GM19372 (cell line): Measurements from ENCODE around the gene MT1F.
"Not testable (repeated sequence)": the region's sequence is repeated elsewhere in the genome, so short reads cannot be mapped to it uniquely, and the experiment has no call there.

Experiments
- ATAC-seq: cut with Tn5 transposase; IDR thresholded peaks from one replicate; pipeline ENCODE4 v1.9.1; 2021; ENCODE audit warnings: mild to moderate bottlenecking, low read depth, moderate library complexity; ENCODE audit not compliant: unreplicated experiment

MT1F gene

GRCh38 chr16:56657555-56658326 lies at the start of gene MT1F:
Gene MT1F, plus strand, starts transcription at chr16:56657959. Its CDS starts 100 bp downstream, at chr16:56658059.
- ATAC-seq = no peak

DNA sequence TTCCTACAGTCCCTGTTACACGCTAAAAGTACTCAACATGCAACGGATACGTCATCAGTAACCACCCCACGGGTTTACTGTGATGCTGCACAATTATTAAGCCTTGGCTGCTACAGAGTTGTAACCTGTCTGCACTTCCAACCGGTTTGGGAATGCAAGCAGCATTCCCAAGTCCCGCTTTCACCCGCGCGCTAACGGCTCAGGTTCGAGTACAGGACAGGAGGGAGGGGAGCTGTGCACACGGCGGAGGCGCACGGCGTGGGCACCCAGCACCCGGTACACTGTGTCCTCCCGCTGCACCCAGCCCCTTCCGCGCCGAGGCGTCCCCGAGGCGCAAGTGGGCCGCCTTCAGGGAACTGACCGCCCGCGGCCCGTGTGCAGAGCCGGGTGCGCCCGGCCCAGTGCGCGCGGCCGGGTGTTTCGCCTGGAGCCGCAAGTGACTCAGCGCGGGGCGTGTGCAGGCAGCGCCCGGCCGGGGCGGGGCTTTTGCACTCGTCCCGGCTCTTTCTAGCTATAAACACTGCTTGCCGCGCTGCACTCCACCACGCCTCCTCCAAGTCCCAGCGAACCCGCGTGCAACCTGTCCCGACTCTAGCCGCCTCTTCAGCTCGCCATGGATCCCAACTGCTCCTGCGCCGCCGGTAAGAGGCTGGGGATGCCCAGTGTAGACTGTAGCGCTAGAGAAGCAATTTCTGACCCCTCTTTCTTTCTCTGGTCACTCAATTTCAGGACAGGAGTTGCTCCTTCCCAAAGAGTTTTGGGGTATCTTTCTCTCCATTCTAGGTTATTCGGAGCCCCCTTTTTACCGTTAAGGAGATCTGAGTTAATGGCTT lies 49.5 kb upstream of the MT1F start, which contains the start of gene MT2A:
Gene MT2A (plus strand): TSS at position 542 of the 833 bp plus-strand sequence. CDS start 72 bp downstream, at position 614.
- ATAC-seq = peak; percentile 82

DNA sequence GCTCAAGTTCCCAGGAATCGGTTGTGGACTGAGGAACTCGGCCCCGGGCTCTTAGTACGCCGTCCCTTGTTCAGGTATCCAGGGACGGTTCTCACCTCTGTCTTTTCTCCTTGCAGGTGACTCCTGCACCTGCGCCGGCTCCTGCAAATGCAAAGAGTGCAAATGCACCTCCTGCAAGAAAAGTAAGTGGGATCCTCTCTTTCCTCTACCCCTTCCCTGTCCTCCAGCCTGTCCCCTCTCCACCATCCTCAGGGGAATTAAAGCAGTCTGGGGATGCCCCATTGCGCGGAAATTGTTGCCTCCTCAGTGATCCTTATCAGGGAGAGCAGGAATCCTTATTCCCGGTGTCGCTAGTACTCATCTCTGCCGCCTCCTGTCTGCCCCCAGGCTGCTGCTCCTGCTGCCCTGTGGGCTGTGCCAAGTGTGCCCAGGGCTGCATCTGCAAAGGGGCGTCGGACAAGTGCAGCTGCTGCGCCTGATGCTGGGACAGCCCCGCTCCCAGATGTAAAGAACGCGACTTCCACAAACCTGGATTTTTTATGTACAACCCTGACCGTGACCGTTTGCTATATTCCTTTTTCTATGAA lies 48.8 kb upstream of the MT1F start:
- ATAC-seq = no peak

GRCh38 chr16:56609463-56609921 lies 48.3 kb upstream of the MT1F start:
- peak; percentile 39 for ATAC-seq

- ATAC-seq = no peak
Measured at GRCh38 chr16:56610017-56610608, 47.6 kb upstream of the MT1F start.

DNA sequence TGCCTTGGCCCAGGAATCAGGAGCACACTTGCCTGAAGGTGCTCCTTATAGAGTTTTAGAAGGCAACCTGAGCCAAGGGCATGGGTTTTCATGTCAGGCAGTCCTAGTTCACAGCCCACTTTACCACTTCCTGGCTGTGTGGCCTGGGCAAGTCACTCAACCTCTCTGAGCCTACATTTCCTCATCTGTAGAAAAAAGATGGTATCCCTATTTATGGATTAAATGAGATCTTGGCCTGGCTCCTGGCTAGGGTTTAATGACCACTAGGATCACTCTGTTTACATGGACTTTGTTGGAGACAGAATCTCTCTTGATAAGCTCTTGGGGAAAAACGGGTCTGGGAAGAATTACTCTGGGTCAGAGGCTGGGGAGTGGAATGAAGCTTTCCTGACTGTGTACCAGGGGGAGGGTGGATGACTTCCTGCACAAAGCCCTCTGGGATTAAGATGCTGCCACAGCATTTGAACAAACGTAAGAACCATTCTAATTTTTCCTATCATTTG lies 47.1 kb upstream of the MT1F start:
- no peak for ATAC-seq

GRCh38 chr16:56611281-56611833 lies 46.4 kb upstream of the MT1F start:
- ATAC-seq = no peak

DNA sequence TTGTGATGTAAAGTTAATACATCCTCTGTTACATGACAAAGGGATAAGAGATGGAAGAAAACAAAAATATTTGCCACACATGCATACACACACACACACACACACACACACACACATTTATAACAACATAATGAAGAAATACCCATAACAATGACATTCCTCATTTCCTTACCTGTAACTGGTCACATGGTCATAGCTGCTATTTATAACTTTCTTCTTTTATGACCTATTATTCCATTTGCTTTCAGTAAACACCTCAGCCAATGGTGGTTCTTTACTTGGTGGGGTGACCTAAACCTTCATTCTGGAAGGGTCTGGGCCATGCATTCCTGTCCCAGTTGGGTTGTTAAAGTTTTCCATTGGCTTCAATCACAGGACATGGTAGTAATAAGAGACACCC lies 44.1 kb upstream of the MT1F start:
- no peak for ATAC-seq

GRCh38 chr16:56614549-56614991 lies 43.2 kb upstream of the MT1F start:
- no peak for ATAC-seq

DNA sequence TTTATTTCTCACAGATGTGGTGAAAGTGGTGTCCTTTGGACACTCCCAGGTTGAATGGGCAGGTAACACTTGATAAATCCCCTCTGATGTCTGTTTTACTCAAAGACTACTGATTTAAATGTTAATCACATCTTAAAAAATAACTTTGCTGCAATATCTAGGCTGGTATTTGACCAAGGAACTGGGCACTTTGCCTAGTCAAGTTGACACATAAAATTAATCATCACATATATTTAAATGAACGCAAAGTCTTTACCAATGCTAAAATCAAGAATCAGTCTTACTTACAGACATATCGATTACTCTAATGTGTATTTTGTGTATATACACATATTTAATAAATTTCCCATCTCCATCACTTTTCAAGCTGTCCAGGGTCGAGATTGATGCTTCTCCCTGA lies 42.4 kb upstream of the MT1F start:
- ATAC-seq = no peak

DNA sequence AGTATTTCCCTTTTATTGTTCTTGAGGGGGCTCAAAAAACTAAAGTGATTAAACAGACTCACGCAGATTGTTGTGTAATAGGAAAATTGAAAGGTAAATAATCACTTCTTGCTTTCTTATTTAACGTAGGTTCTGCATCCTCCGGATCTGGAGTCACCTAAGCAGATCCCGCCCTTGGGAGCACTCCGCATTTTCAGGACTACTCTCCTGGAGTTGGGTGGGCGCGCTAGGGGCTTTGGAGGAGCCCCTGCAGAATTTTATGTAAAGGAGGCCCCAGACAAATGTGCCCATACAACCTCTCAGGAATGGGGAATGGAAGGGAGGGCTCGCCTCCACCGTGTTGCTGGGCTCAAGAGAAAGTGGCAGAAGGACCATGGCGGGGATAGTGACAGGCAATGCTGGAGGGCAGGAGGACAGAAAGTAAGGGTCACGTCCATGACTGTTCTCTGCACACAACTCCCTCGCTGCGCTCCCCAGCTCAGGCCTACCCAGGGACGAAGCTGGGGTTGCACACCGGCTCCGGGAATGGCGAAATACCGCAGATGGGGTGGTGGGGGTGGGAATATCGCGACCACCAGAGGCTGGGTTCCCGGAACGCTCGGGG lies 41.0 kb upstream of the MT1F start:
- no peak for ATAC-seq

DNA sequence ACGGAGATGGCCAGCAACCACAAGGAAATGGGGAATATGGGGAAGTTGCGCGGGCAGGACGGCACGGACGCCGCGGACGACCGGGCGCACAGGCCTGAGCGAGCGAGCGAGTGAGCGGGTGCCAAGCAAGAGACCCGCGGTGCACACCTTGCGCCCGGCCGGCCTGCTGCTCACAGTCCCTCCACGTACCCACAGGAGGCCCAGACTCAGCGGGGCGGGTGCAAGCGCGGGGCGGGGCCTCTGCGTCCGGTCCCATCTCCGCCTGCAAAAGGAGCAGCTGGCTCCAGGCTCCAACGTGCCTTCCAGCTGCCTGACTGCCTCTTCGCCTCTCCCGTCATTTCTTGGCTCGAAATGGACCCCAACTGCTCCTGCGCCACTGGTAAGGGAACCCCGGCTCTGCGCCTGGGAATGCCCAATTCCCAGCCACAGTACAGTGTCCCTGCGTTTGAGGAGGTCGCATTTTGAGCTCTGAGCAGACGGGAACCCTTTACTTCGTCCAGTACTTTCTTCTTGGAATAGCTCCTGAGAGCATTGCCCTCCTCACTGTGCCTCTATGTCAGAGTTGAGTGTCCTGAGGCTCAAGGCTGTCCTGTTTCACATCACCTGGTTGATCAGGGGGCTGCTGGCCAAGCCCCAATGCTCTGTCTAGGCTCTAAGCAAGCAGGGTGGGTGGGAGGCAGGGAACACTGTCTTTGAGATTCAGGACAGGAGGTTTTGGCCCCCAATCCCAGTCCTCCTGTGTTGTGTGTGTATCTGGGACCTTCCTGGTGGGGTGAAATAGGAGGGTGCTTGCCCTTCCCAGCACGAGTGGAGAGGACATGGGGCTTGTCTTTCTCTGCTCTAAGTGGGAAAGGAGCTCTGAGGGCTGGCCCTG lies 40.3 kb upstream of the MT1F start:
- no peak for ATAC-seq

DNA sequence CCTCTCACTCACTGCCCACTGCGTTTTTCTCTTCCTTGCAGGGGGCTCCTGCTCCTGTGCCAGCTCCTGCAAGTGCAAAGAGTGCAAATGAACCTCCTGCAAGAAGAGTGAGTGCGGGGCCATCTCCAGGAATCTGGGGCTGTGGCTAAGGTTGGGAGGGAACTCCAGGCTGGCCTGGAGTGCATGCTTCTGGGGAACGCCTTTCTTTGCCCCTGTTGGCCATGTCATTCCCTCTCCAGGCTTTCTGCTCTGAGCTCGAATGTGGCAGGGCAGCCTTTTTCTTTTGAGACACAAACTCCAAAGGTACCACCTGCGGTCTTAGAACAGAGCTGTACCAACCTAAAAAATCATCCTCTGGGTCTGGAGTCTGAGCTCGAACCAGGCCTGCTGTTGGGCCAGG lies 39.6 kb upstream of the MT1F start:
- ATAC-seq = no peak

- ATAC-seq = no peak
Measured at GRCh38 chr16:56620339-56620897, 37.3 kb upstream of the MT1F start.

DNA sequence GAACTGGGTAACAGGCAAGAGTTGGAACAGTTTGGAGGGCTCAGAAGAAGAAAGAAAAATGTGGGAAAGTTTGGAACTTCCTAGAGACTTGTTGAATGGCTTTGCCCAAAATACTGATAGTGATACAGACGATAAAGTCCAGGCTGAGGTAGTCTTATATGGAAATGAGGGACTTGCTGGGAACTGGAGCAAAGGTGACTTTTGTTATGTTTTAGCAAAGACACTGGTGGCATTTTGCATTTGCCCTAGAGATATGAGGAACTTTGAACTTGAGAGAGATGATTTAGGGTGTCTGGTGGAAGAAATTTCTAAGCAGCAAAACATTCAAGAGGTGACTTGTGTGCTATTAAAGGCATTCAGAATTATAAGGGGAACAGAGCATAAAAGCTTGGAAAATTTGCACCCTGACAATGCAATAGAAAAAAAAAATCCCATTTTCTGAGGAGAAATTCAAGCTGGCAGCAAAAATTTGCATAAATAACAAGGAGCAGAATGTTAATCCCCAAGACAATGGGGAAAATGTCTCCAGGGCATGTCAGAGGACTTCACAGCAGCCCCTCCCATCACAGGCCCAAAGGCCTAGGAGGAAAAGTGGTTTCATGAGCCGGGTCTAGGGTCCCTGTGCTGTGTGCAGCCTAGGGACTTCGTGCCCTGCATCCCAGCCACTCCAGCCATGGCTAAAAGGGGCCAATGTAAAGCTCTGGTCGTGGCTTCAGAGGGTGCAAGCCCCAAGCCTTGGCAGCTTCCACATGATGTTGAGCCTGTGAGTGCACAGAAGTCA lies 35.9 kb upstream of the MT1F start:
- not testable (repeated sequence) for ATAC-seq

- not testable (repeated sequence) for ATAC-seq
Measured at GRCh38 chr16:56623184-56623583, 34.6 kb upstream of the MT1F start.

DNA sequence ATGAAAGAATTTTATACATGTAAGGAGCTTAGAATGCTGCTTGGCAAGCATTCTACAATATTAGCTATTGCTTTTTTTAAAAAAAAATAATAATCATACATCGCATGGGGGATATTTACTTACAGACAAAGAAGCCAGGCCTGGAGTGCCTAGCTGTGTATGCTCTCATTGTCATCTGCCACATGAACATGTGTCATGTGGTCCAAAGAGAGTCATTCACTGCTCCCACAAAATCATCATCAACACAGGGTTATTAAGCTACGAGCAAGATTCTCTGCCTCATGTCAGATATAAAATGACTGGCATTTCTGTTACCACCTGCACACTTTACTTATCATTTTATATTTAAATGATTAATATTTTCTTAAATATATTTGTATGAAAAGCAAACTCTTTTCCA lies 34.1 kb upstream of the MT1F start:
- ATAC-seq = no peak
